HG02610 (cell line): ENCODE measurements around the gene PRKAR1B.

Source experiments
- ATAC-seq: cut with Tn5 transposase; IDR thresholded peaks from one replicate; pipeline ENCODE4 v1.9.1; 2021; ENCODE audit warnings: mild to moderate bottlenecking, moderate library complexity; ENCODE audit not compliant: unreplicated experiment

Gene PRKAR1B

DNA sequence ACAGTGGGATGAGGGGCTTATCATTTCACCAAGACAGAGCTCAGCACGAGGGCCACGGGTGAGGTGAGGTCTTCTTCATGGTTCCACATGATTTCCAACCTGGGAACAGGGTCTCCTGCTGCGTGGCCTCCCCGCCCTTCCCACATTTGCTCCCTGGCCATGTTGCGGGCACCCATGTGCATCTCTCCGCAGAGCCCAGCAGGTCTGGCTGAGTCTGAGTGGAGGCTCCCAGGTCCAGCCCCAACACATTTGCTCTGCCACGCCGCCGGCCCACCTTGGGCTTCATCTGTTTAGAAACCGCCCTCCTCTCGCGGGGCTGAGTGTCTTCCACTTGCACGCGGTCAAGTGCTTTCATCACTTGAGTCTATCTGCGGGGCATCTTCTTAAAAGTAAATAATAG lies 14.8 kb upstream of the PRKAR1B start:
- ATAC-seq: no peak

DNA sequence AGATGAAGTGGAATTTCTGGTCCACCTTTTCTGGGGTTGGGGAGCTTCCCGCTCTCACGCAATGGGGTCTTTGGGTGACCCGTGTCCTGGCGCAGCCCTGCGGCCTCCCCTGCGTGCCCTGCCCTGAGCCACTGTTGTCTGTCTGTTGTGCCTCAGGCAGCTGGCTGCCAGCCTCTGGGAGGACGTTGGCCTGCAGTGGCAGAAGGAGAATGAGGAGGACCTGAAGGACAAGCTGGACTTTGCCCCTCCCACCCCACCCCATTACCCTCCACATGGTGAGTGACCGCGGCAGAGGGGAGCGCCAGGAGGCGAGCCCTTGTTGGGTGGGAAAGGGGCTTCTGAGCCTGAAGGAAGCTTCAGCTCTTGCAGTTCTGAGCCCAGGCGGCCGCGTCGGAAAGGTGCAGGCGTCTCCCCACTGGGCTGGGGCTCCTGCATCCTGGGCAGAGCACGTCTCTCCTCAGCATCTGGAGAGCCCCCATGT lies 14.2 kb upstream of the PRKAR1B start:
- ATAC-seq: no peak

DNA sequence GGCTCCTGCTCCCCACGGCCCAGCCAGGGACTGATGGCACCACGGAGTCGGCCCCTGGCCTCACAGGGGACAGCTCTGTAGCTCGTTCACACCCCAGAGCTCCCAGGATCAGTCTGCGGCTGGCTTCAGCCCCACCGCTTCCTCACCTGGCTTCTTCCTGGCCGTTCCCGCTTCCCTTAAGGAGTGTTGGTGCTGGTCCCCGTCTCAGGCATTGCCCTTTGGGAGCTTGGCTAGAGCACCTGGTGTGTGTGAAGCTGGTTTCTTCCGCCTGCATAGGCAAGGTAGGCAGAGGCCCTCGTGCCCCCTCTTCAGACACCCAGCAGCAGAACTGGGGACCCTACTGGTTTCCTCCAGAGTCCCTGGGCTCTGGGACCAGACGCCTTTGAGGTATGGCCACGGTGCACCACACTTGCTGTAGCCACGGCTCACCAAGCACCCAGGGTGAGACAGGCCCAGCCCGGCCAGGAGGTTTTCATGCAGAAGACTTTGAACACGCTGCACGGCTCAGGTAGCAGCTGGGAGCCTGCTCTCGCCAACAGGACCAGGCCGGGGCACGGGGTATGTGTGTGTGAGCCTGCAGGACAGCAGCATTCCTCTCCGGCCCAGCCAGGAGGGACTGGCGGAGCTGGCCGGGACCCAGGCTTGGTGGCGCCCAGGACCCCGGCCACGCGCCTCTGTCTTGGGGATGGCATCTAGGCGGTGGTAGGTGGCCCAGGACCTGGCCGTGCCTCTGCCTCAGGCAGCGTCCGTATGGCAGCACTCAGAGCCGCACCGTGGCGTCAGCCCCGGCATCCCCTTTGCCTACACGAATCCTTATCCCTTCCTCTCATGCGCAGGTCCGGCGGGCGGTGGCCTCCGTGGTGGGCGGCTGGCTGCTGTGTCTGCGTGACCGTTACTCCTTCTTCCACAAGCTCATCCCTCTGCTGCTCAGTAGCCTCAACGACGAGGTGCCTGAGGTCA lies 13.2 kb upstream of the PRKAR1B start:
- no peak for ATAC-seq

DNA sequence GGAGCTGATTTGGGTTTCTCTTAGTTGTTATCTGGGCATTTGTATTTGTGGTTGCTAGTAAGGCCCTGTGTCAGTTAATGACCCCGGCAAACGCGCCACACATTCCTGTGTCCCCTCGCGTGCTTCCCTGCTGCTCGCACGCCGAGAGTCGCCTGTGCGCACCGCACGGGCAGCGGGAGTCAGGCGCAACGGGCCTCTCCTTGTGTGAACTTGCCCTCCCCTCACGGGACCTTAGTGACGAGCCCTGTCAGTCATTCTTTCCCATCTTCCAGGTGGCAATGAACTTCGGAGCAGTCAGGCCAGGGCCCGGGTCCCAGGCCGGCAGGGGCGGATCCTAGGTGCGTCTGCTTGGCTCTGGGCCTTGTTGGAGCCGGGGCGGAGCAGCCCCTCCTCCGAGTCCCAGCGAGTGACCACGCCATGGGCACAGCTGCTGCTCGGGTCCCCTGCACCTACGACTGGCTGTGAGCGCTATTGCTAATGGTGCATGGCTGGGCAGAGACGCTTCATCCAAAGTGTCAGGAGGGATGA lies 12.4 kb upstream of the PRKAR1B start:
- no peak for ATAC-seq

DNA sequence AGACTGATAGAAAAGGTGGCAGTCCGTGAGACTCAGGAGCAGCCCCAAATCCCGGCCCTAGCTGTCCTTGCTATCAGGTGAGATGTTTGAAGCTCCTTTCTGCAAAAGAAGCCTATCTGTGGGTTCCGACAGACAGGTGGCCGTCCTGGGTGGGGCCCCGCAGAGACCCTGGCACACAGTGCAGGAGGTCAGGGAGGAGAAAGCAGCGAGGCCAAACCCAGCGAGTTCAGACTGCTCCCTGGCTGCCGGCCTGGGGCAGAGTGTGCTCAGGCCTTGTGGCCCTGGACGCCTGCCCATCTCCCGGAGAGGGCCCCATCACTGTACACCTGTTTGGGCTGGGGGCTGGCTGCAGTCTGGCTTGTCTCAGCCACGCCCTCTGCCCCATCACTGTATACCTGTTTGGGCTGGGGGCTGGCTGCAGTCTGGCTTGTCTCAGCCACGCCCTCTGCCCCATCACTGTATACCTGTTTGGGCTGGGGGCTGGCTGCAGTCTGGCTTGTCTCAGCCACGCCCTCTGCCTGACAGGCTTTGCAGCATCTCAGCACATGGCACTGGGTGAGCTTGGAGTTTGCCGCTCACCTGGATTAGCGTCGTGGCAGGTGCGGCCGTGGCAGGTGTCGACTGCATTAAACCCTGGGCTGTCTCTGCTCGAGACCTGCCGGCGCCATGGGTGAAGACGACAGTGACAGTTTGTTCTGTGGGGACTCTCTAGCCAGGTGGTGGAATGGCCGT lies 11.8 kb upstream of the PRKAR1B start:
- no peak for ATAC-seq

DNA sequence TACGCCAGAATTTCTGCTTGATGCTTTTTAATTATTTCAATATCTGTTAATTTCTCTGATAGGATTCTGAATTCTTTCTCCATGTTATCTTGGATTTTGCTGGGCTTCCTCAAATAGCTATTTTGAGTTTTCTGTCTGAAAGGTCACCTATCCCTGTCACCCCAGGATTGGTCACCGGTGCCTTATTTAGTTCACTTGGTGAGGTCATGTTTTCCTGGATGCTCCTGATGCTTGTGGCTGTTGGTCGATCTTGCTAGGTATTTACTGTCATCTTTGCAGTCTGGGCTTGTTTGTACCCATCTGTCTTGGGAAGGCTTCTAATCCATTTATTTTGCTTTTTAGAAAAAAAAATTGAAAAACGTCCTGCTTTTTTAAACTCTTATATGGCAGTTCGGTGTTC lies 11.2 kb upstream of the PRKAR1B start:
- no peak for ATAC-seq

DNA sequence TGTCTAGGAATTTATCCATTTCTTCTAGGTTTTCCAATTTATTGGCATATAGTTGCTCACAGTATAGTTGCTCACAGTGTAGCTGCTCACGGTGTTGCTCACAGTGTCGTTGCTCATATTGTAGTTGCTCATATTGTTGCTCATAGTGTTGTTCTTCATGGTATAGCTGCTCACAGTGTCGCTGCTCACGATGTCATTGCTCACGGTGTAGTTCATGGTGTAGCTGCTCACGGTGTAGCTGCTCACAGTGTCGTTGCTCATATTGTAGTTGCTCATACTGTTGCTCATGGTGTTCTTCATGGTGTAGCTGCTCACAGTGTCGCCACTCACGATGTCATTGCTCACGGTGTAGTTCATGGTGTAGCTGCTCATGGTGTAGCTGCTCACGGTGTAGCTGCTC lies 7.7 kb upstream of the PRKAR1B start:
- no peak for ATAC-seq

DNA sequence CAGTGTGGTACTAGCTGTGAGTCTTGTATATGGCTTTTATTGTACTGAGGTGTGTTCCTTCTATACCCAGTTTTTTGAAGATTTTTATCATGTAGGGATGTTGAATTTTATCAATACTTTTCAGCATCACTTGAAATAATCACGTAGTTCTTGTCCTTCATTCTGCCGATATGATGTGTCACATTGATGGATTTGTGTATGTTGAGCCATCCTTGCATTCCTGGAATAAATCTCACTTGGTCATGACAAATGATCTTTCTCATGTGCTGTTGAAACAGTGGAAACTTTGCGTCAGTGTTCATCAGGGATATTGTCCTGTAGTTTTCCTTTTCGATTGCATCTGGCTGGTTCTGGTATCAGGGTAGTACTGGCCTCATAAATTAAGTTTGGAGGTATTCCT lies 7.1 kb upstream of the PRKAR1B start:
- no peak for ATAC-seq

DNA sequence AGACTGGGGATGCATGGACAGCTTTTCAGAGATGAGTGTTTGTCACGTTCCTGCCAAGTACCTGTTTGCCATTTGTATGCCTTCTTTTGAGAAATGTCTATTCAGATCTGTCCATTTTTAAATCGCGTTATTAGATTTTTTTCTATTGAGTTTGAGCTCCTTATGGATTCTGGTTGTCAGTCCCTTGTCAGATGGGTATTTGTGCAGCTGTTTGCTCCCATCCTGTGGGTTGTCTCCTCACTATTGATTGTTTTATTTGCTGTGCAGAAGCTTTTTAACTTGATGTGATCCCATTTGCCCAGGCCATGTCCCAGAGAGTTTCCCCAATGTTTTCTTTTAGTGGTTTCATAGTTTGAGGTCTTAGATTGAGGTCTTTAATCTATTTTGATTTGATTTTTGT lies 5.5 kb upstream of the PRKAR1B start:
- ATAC-seq: no peak

DNA sequence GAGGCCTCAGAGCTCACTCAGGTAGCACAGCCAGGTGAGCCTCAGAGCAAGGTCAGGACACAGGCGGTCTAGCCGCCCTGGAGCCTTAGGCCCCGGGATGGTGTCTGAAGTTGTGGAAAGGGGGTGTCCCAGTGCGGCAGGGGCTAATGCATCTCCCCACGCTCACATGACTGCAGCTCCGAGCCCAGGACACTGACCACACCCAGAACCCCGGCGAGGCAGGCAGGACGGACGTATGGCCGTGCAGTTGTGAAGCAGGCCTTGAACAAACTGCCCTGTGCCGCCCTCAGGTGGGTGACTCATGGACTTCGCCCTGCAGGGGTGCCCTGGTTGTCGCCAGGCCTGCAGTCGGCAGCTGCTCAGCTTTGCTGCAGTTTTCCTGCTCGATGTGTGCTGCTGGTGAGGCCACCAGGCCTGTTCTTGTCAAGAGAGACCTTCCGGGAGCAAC lies 5.0 kb upstream of the PRKAR1B start:
- no peak for ATAC-seq

DNA sequence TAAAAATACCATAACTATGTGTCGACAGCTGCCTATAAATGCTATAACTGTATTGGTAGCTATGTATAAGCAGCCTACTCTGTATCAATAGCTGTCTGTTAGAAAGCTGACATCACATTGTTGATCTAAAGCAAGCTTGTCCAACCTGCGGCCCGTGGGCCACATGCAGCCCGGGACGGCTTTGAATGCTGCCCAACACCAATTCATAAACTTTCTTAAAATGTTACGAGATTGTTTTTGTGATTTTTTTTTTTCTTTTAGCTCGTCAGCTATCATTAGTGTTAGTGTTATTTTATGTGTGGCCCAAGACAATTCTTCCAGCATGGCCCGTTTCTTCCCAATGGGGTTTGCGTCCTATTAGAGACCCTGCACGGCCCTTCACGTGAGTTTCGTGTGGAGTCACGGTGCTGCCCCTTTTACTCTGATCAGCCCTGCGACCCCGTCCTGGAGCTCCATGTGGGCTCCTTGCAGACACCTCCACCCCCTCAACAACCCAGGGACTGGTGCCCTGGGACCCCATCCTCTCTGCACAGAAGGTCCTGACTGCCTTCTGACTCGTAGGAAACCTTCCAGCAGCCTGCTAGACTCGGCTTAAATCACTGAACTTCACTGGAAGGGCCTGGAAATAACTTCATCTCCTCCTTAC lies 4.5 kb upstream of the PRKAR1B start:
- ATAC-seq: no peak

DNA sequence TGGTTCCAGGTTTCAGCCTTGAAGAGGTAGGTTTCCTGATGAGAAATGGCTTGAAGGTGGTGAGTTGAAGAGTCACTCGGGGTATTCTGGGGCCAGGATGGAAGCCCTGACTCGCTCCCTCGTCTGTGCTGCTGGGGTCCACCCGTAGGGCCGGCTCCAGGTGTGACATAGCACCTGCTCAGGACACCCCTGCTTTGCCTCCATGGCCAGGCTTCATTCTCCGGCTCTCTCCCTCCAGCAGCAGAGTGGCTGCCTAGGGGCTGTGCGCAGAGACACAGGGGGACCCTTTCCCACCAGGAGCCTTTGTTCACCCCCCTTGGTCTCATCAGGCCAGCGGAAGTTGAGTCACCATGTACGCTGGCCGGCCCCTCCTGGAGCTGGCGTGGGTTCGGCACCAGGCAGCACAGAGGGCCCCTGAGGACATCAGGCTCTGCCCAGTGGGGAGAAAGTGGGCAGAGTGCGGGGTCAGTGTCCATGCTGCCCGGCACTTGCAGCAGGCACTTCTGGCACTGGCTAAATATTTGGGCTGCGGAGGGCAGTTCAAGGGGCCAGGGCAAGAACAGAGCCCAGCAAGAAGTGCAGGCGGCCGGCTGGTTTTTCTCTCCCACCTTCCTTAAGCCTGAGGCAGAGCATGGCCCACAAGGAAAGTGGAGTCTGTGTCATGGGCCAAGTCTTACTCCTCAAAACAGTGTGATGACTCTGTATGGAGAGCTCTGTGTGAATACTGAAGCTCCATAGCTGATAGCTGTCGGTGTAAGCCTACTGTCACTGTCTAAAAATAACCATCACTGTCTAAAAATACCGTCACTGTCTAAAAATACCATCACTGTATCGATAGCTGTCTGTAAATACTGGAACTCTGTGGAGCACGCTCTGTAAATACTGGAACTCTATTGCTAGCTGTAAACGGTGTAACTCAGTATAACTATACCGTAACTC lies 3.7 kb upstream of the PRKAR1B start:
- ATAC-seq: no peak

DNA sequence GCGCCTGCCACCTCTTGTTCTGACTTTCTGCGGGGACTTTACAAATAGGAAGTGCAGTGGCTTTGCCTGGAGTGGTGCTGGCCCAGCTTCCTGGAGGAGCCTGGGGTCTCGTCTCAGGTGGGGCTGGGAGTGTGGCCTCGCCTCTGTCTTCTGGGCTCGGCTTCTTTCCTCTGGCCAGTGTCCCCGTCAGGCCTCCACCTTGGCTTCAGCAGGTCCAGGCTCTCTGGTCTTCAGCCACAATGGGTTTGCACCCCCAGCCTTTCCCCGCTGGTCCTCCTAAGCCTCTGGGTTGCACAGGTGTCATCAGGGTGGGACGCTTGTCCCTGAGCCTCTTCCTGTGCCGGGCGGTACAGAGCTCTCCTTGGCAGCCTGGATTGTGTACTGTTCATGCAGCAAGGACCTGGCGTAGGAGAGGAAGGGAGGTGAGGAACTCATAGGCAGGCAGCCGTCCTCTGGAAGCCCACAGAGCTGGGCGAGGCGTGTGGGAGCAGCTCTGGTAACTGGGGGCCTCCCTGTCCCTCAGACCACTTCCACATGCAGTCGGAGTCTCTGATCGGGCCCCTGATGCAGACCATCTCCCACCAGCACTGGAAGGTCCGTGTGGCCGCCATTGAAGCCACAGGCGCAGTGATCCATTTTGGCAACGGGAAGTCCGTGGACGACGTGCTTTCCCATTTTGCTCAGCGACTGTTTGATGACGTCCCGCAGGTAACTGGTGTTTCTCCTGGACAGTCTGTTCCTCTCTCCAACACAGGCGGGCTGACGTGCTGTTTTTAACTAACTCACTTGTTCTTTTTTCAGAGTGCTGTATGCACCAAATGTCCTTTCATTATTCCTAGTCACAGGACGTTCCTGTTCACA lies 2.3 kb upstream of the PRKAR1B start:
- no peak for ATAC-seq

DNA sequence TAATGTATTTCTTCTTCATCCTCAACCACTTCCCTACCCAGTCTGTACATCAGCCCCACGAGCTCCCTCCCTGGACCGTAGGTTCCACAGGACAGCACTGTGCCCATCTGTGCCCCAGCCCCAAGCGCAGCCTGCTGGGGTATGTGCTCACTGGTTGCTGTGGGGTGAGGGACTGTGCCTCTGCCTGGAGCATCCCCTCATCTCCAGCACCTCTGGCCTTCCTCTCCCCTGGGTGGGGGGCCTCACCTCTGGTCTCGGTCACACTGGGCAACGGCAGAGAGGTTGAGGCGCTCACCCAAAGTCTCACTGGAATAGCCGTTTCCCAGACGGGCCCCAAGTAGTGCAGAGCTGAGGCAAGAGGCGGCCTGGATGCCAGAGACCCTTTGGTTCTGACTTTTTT lies 1.5 kb upstream of the PRKAR1B start:
- no peak for ATAC-seq

DNA sequence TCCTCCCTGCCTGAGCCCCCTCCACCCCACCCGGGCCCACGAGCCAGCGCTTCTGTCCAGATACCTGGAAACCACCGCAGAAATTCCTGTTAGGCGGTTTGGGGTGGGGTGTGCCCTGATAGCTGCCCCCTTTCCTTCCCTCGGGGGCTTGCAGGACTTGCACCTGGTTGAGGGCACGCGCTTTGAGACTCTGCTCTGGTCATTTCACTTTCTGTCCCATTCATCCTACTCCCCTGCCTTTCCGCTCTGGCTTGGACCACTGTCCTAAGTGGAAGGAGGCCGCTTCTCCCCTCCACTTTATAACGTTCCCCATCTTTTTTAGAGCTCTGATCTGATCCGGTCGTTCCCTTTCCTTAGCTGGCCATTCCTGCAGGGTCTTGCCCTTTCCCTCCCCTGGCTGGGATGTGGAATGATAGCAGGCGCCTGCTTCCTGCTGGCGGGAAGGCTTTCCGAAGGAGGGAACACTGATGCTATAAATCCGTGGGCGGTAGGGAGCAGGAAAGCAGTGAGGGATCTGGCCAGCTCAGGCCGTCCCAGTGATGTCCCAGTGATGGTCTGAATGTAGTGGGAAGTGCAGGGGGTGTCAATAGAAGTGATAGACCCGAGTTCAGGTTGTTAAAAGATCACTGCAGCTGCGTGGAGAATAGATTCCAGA lies 852 bp upstream of the PRKAR1B start:
- no peak for ATAC-seq

DNA sequence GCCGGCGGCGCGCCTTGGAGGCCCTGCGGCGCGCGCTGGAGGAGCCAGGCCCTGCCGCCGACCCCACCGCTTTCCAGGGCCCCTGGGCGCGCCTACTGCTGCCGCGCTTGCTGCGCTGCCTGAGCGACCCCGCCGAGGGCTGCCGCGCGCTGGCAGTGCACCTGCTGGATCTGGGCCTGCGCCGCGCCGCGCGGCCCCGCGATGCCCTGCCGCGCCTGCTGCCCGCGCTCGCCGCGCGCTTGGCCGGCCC lies 302 bp downstream of the PRKAR1B start:
- peak; percentile 16 for ATAC-seq

DNA sequence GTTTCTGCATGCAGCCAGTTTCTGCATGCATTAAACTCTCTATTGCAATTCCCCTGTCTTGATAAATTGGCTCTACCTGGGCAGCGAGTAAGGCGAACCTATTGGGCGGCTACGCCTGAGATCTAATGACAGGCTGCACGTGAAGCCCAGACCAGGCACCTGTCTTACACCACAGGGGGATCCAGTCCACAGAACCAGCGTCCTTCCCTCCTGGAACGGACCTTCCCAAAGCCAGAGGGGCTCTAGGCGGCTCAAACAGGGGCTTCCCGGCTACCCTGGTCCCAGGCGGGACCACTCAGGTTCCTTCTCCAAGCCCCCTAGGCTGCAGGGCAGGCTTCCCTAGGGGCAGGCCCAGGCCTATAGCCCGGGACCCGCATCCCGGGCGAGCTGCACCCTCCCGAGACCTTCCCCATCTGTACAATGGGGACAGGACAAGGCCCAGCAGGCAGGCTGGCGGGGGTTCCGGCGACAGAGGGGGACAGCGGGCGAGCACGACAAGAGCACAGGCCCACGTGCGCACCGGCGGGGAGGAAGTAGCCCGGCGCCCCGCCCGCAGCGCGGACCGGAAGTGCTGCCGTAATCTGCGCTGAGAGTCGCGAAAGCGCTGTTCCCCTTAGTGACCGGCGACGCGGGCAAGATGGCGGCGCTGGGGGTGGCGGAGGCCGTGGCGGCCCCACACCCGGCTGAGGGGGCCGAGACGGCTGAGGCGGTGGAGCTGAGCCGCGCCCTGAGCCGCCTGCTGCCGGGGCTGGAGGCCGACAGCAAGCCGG lies 812 bp downstream of the PRKAR1B start, which contains the start of gene DNAAF5:
TSS of gene DNAAF5 (plus strand) at position 616 of the 770 bp plus-strand sequence. CDS start at position 638, 22 bp downstream.
- peak; percentile 89 for ATAC-seq
